SIG-M5 treated with dmso at 0.1 percent for 504 hours (cell line): ENCODE data around the gene ZNF503.

Source experiments
- DNase-seq: peaks from one replicate; lab custom pipeline; 2025; ENCODE audit not compliant: unreplicated experiment; lab: John Stamatoyannopoulos, UW

ZNF503 gene

DNA sequence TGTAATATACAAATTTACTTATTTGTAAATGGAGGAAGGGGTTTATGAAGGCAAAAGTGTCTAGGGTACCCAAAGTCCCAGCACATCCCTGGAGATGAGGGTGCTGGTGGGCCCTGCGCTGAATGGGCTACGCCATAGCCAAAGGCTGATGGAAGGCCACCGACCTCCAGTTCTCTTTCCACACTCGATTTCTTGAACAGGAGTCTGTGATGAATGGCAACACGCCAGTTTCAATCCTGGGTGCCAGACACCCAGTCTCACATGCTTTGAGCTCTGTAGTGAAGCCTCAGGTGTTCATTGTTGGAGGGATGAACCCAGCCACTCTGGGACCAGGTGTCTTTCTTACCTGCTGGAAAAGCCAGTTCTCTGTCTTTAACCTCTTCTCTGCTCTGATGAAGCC is 30.6 kb upstream of the ZNF503 start:
- no peak for DNase-seq

GRCh38 chr10:75431180-75432111 is 29.9 kb upstream of the ZNF503 start, which contains the start of gene LRMDA:
TSS of gene LRMDA (plus strand) at chr10:75431624.
- DNase-seq, result peak; percentile 78

DNA sequence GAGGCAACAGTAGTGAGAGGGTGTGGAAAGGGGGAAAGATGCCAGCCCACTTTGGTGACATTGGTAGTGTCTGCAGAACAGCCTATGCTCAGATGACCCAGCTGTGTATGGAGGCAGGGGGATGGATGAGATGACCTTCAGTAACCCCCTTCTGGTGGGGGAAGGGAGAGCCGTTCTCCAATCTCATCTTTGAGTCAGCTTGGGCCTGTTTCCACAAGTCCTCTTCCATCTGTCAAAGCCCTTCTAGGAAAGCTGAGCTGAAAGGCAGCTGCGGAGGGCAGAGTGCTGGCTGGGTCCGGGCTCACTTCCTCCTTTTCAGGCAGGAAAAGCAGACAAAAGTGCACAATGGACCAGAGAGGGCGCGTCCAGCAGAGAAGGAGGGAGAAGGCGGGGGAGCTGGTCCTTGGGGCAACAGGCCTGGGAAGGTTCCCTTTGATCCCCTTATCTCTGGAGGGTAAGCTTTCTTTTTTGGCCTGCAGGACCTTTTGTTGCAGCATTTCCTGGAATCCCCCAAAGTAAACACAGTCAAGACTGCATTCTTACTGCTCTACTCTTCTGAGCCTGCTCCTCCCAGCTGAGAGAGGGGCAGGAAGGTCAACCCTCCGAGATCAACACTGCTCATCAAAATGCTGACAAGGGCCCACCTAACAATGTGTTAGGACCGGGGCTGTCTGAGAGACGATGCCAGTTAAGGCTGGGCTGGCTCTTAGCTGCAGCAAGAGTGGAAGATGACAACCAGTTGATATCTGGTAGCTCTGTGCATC is 28.6 kb upstream of the ZNF503 start:
- peak; percentile 81 for DNase-seq

DNA sequence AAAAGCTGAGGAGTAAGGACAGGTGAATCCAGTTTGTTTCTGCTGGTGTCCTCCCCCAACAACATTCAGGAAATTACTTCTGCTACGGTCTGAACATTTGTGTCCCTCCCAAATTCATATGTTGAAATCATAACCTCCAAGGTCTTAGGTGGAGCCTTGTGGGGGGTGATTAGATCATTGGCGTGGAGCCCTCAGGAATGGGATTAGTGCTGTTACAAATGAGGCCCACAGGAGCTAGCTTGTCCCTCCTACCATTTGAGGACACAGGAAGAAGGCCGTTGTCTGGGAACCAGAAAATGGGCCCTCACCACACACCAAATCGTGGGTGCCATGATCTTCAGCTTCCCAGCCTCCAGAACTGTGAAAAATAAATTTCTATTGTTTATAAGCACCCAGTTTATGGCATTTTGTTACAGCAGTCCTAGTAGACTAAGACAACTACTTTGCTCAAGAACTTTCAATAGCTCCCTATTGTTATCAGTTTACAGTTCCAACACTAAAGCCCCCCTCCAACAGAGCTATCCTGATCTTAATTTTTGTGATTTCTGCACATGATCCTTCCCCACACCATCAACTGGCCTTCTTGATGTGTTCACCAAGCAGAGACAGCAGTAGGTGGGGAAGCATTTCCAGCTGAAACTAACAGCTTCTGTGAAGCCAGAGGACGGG is 27.7 kb upstream of the ZNF503 start:
- DNase-seq, result peak; percentile 9

DNA sequence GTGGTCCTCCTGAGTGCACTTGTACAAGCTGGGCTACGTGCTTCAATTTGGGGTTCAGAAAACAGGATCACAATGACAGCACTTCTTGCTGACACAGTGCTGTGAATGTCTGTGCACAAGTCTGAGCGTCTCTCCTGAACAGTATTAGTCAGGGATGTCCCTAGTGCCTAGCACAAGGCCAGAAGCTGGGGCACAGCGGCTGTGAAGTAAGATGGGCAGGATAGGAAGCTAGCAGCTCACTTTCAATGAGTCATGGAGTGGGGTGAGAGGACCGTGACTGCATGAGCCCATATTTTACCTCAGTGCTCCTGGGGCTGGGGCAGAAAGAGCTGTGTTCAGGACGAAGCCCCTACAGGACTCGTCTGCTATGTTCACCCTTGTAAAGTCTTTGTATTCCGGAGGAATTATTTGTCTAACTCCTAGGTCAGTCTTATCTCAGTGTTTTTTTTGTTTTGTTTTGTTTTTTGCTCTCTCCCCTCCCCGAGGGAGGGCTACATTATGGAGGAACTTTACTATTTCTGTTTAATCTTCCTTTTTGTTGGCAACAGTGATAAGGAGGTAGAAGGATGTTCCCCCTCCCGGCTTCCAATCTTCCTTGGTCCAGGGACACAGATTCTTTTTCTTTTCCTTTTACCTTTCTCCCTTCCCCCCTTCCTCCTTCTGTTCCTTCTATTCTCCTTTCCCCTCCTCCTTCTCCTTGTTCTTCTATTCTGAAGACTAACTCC is 27.0 kb upstream of the ZNF503 start:
- DNase-seq, result peak; percentile 79

DNA sequence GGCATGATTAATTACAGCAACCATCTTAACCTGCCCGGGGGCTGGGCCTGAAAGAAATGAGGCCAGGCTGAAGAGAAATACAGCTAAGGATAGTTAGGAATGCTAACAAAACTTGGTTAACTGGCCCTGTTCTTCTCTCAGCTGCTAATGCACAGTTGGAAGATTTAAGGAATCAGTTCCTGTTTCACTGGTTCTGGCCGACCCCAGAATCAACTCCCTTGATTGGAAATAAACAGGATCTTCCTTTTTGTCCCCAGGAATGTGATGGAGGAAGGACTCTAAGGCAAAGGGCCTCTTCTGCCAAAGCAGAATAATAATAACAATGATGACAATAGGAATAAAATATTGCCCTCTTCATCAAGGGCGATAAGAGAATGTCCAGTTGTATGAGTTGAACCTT is 26.4 kb upstream of the ZNF503 start:
- DNase-seq, result no peak

GRCh38 chr10:75426880-75427279 is 25.3 kb upstream of the ZNF503 start:
- DNase-seq, result no peak

GRCh38 chr10:75425291-75426079 is 23.9 kb upstream of the ZNF503 start:
- no peak for DNase-seq

DNA sequence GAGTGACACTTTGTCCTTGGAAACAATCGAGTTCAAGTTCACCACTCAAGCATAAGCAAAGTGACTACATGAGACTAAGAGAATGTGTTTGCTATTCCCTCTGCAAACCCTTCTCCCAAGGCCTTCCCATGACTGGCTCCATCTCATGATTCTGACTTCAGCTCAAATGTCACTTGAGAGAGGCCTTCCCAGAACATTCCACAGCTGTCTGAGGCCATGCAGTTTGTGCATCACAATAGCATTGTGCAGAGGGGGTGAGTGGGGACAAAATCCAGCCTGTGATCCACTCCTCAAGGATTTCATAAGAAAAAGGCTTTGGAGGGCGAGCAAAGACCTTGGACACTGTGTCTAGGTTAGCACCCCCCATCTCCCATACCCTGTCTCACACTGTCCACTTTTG is 23.0 kb upstream of the ZNF503 start:
- no peak for DNase-seq

GRCh38 chr10:75422913-75423312 is 21.3 kb upstream of the ZNF503 start:
- DNase-seq, result no peak

DNA sequence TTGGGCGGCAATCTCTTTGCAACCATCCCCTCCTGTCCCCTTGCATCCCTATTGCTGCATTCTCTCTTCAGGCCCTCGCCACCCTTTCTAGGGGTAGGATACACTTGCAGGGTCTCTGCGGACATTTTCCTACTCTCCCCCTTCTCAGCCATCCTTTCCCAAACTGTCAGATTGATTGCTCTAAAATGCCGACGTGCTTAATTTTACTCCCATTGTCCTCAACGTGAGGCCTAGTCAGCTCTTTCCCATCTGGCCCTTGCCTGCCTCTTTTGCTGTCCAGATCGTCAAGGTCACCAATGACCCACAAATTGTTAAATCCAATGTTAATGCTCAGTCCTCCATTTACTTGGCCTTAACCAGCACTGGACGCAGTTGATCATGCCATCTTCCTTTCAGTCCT is 17.1 kb upstream of the ZNF503 start:
- no peak for DNase-seq

GRCh38 chr10:75418293-75418692 is 16.7 kb upstream of the ZNF503 start:
- no peak for DNase-seq

DNA sequence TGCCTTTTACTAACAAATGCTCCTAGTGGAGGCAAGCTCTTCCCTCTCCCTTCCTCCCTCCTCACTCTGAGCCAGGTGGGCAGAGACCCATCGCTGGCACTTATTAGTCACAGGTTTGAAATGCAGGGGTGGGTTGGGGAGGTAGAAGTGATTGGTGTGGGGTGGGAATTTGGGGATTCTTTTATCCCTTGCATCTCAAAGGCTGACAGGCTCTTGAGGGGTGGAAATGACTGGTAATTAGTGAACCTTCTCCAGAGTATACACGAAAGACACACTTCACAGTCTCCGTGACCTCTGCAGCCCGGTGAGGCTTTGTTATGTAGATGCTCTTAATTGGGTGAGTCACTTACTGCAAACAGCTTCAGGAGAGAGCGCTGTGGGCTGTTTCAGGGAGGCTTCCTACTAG is 16.0 kb upstream of the ZNF503 start:
- DNase-seq, result no peak

DNA sequence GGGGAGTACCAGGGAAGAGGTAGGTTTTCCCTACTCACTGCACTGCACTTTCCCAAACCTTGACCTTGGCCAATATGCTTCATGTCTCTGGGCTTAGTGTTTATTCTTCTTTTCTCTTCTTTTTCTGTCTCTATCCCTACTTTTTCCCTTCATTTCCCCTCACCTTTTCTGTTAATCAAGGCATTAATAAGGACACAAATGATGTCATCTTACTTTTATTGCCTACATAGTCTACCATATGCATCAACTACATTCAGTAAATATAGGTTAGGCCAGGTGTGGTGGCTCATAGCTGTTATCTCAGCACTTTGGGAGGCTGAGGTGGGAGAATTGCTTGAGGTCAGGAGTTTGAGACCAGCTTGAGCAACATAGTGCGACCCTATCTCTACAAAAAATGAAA is 13.0 kb upstream of the ZNF503 start:
- no peak for DNase-seq

- DNase-seq, result no peak
Measured at GRCh38 chr10:75410132-75411005, 8.8 kb upstream of the ZNF503 start.

GRCh38 chr10:75408911-75409885 is 7.6 kb upstream of the ZNF503 start:
- peak; percentile 47 for DNase-seq

DNA sequence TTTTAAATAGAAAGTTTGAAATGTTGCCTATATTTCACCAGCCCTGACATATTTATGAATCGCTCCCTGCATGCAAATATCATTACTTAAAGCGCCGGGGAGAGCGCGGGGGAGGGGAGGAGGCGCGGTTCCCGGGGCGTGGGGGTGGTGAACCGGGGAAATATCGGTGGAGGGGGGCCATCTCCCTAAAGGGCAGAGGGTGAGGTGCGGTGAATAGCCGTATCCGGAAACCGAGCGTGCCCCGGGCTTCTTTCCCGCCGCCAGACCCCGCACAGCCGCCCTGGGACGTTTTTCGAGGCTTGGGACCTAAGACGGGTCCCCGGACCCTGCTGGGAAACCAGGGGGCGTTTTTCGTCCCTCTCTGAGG is 6.9 kb upstream of the ZNF503 start:
- DNase-seq, result no peak
